ENCODE measurements around the gene SCGN.
"Not testable (repeated sequence)": the region's sequence is repeated elsewhere in the genome, so short reads cannot be mapped to it uniquely, and the experiment has no call there.

SCGN gene

DNA sequence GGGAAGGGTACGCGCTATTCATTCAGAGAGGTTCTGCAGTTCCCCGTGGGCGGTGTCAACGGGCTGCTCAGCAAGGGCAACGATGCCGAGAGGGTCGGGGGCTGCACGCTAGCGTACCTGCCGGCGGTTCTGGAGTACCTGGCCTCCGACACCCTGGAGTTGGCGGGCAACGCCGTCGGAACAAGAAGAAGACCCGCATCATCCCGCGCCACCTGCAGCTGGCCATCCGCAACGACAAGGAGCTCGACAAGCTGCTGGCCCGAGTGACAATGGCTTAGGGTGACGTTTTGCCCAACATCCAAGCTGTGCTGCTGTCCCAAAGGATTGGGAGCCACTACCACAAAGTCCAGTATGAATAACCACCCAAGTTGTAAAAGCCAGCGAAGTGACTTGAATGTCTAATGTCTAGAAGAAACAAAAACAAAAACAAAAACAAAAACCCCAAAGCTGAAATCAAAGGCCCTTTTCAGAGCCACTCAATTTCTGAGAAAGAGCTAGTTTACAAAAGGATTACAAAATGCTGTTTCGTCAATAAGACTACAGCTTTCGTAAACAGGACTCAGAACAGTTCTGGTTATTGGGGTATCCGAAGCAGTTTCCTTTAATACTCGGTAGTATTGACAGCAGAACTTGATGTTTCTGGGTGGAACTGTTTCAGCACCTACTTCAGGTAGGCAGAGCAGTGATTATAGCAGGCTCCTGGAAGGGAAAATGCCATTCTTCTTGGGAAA, 80.6 kb downstream of the SCGN start:
- no peak for DNase-seq

DNA sequence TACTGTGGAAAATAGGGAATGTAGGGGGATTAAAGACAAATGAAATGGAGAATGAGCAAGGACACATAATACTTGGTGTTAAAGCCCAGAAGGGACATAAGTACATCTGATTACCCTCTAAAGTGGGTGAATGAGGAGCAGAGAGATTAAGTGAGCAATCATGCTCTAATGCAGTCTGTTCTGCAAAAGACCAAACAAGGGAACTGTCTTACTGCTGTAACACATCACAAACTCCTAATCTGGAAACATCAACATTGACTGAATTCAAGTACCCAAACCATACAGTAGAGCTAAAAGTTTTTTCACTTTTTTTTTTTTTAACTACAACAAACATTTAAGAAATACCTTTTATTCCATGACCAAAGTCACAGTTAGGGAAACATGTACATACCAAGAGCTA, 83.2 kb downstream of the SCGN start:
- DNase-seq, result no peak

DNA sequence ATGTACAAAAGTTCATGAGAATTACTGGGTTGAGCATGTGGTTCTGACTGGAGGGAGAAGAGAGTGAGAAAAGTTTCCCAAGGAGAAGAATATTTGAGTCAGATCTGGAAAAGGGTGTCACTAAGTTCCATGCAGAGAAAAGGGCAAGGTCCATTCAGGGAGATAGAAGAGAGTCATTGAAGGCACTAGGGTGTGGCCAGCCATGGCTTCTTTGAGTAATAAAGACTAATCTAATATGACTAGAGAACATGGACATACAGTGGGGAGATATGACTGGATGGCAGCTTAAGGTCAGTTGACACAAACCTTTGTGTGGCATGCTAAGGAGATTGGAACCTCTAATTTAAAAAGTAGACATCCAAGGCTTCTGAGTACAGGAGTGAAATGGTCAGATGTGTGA, 91.9 kb downstream of the SCGN start:
- no peak for DNase-seq

DNA sequence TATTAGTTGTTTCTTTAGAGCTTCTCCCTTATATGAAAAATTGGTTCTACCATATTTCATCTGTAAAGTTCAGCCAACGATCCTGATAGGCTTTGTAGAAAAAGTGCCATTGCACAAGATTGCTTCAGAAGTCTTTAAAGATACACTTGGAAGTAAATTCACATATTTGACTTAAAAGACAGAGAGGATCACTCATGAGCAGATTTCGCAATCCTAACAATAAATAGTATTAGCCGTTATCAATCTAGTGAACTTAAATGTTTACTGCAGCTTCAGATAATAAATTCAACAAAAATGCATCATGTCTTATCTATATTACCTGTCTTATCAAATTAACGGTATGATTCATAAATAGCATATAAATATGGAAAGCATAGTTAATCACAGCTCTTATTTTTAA, 93.8 kb downstream of the SCGN start:
- DNase-seq, result no peak

DNA sequence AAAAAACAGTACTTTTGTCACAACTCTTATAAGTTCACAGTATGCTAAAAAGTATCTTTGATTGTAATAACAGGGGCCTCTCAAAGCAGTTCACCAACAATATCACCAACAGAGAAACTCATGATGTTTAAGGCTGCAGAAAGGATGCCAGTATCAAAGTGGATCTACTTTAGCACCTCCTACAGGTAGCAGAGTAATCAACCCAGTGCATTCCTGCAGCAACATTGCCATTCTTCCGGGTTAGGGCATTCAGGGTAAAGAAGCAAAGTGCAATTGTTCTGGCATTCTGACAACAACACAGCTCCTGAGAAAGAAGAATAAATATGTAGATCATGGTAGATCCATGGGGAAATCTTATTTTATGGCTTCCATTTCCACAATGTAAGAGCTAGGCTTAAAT, 95.0 kb downstream of the SCGN start:
- DNase-seq, result no peak

DNA sequence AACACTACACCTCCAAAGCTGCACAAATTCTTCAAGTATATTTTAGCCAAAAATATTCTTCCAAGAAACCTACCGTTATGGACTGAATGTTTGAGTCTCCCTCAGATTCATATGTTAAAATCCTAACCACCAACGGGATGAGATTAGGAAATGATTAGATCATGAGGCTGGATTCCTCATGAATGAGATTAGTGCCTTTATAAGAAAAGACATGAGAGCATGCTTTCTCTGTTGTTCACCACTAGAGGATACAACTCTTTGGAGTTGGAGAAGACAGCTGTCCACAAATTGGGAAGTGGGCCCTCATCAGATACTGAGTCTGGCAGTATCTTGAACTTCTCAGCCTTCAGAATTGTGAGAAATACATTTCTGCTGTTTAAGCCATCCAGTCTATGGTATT, 95.5 kb downstream of the SCGN start:
- DNase-seq, result no peak

DNA sequence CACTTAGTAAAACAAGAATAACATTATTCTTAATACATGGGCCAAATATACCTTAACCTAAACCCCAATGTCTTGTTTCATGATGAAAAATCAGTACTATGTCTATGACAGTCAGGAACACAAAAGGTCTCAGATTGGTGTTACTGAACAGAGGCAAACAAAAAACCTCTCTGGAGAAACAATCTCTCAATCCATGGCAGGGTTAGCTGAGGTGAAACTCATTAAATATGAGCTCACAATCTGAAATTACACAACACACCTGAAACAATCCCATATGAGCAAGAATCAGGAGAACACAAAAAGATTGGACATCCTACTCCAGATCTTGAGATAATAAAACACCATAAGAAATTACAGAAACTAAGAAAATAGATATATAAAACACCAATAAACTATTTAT, 96.0 kb downstream of the SCGN start:
- DNase-seq, result no peak

DNA sequence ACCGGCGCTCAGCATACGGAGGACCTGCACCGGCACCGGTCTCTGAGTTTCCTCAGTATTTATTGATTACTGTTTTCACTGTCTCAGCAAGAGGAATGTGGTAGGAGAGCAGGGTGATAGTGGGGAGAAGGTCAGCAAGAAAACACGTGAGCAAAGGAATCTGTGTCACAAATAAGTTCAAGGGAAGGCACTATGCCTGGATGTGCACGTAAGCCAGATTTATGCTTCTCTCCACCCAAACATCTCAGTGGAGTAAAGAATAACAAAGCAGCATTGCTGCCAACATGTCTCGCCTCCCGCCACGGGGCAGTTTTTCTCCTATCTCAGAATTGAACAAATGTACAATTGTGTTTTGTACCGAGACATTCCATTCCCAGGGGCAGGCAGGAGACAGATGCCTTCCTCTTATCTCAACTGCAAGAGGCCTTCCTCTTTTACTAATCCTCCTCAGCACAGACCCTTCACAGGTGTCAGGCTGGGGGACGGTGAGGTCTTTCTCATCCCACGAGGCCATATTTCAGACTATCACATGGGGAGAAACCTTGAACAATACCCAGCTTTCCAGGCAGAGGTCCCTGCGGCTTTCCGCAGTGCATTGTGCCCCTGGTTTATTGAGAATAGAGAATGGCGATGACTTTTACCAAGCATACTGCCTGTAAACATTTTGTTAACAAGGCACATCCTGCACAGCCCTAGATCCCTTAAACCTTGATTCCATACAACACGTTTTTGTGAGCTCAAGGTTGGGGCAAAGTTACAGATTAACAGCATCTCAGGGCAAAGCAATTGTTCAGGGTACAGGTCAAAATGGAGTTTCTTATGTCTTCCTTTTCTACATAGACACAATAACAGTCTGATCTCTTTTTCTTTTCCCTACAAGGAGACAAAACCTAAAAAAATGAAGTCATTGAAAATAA, 96.8 kb downstream of the SCGN start:
- DNase-seq, result not testable (repeated sequence)

DNA sequence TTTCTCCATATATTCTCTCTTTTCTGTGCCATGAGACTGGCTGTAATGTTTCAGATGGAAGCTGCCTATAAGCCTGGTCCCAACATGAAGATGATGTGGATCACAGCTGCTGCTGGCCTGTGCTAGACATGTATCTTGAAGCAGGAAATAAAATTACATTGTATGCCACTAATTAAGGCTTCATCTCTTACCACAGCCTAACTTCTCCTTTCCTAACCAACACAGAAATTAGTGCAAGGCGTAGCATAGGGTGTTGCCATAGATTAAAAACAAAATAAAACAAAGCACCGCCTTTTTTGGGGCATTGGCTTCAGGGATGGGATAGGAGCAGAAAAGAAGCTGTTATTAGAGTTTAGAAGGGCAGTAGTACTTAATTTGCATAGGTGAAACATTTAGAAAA, 97.8 kb downstream of the SCGN start:
- no peak for DNase-seq

DNA sequence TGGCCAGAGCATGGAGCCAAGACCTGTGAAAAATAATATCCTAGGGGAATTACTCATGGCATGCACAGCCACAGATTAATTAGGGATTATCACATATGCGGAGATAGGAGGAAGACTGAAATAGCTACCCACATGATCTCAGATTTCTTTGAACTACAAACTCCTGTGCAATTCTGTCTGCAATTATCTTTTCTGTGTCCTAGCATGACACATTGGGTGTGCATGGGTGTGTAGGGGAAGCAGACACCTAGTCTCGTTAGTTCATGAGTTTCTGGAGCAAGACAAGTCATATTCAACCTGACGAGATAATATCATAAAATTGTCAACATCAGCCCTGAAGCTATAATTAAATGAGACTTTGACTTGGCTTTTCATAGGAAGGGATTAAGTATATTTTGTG, 98.9 kb downstream of the SCGN start:
- no peak for DNase-seq
